ENCODE results near the gene SNRPE.

DNA sequence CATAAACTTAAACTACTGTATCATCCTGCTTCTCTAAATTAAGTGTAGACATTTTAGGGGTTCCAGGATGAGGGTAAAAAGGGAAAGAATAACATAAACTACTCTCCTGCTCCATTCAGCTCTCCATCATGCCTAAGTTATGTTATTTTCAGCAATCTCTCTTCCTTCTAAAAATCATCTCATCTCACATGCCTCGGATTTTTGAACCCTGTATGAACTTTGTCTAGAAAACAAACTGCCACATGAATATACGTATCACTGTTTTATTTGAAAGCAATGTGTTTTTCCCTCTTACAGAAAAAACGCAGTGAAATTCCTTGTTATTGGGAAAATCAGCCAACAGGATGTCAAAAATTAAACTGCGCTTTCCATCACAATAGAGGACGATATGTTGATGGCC lies 33.4 kb upstream of the SNRPE start:
- TF ChIP-seq, protein P1, sequence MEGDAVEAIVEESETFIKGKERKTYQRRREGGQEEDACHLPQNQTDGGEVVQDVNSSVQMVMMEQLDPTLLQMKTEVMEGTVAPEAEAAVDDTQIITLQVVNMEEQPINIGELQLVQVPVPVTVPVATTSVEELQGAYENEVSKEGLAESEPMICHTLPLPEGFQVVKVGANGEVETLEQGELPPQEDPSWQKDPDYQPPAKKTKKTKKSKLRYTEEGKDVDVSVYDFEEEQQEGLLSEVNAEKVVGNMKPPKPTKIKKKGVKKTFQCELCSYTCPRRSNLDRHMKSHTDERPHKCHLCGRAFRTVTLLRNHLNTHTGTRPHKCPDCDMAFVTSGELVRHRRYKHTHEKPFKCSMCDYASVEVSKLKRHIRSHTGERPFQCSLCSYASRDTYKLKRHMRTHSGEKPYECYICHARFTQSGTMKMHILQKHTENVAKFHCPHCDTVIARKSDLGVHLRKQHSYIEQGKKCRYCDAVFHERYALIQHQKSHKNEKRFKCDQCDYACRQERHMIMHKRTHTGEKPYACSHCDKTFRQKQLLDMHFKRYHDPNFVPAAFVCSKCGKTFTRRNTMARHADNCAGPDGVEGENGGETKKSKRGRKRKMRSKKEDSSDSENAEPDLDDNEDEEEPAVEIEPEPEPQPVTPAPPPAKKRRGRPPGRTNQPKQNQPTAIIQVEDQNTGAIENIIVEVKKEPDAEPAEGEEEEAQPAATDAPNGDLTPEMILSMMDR (IDR thresholded peaks at IDR 0.05) = no peak
- TF ChIP-seq POLR2A (IDR thresholded peaks at IDR 0.05) = no peak

All from testis (tissue), 2 donors.